ENCODE results near the gene METTL16. TPM values are rescaled to one million over a fixed set of nuclear protein-coding genes. Genes with fewer than 3 reads are reported as not detected.
"Not testable (repeated sequence)": the region's sequence is repeated elsewhere in the genome, so short reads cannot be mapped to it uniquely, and the experiment has no call there.

METTL16 gene
- total RNA-seq, 1 experiment from 2014 or later = 28.6 TPM

GRCh38 chr17:2508035-2508434, 3.7 kb downstream of the METTL16 start:
- H3K4me1 Mint-ChIP-seq (ENCODE audit: low read depth, unreplicated experiment) = peaks cover 13% of the 10 kb centered on the region
- no peak for TF ChIP-seq CTCF (IDR thresholded peaks at IDR 0.05; ENCODE audit: unreplicated experiment)
- no peak overlapping the region for H3K27ac Mint-ChIP-seq (ENCODE audit: unreplicated experiment)
- CTCF ChIA-PET = no interaction called here
- peaks cover 9% of the 10 kb centered on the region for H3K36me3 Mint-ChIP-seq (ENCODE audit: insufficient read depth, unreplicated experiment)
- intact Hi-C loops (cut with micrococcal nuclease; ENCODE audit: unreplicated experiment) = no loop called here
- H3K9me3 Mint-ChIP-seq (ENCODE audit: low read depth, unreplicated experiment) = no peaks in the 10 kb centered on the region
- no peak overlapping the region for H3K4me3 Mint-ChIP-seq (ENCODE audit: low read depth, unreplicated experiment)
- H3K27me3 Mint-ChIP-seq (ENCODE audit: unreplicated experiment) = no peaks in the 10 kb centered on the region
- no TSS peak for BruUV-seq (replicated peaks)
- no peak for DNase-seq

GRCh38 chr17:2507015-2507414, 4.7 kb downstream of the METTL16 start:
- H3K27me3 Mint-ChIP-seq (ENCODE audit: unreplicated experiment); intact Hi-C loops (cut with micrococcal nuclease; ENCODE audit: unreplicated experiment); H3K27ac Mint-ChIP-seq (ENCODE audit: unreplicated experiment); CTCF ChIA-PET; H3K4me3 Mint-ChIP-seq (ENCODE audit: low read depth, unreplicated experiment); H3K9me3 Mint-ChIP-seq (ENCODE audit: low read depth, unreplicated experiment); BruUV-seq (replicated peaks); H3K36me3 Mint-ChIP-seq (ENCODE audit: insufficient read depth, unreplicated experiment); DNase-seq: not testable (repeated sequence)
- H3K4me1 Mint-ChIP-seq (ENCODE audit: low read depth, unreplicated experiment) = peaks cover 13% of the 10 kb centered on the region

- no TSS peak for BruUV-seq (replicated peaks)
- Mint-ChIP-seq H3K4me1 (ENCODE audit: low read depth, unreplicated experiment) (peaks cover 13% of the 10 kb centered on the region), H3K9me3 (ENCODE audit: low read depth, unreplicated experiment) (no peaks in the 10 kb centered on the region), H3K27me3 (ENCODE audit: unreplicated experiment) (no peaks in the 10 kb centered on the region), H3K27ac (ENCODE audit: unreplicated experiment) (no peak overlapping the region), H3K36me3 (ENCODE audit: insufficient read depth, unreplicated experiment) (peaks cover 9% of the 10 kb centered on the region), H3K4me3 (ENCODE audit: low read depth, unreplicated experiment) (no peak overlapping the region)
- intact Hi-C loops (cut with micrococcal nuclease; ENCODE audit: unreplicated experiment) = no loop called here
- CTCF ChIA-PET = no interaction called here
- no peak for DNase-seq
- TF ChIP-seq CTCF (IDR thresholded peaks at IDR 0.05; ENCODE audit: unreplicated experiment) = no peak
These were observed 8.1 kb downstream of the METTL16 start for GRCh38 chr17:2503627-2504026.

GRCh38 chr17:2502871-2503580, 8.7 kb downstream of the METTL16 start:
- no peak for TF ChIP-seq CTCF (IDR thresholded peaks at IDR 0.05; ENCODE audit: unreplicated experiment)
- intact Hi-C loops (cut with micrococcal nuclease; ENCODE audit: unreplicated experiment) = no loop called here
- H3K4me3 Mint-ChIP-seq (ENCODE audit: low read depth, unreplicated experiment) = no peak overlapping the region
- no peak overlapping the region for H3K27ac Mint-ChIP-seq (ENCODE audit: unreplicated experiment)
- peaks cover 8% of the 10 kb centered on the region for H3K4me1 Mint-ChIP-seq (ENCODE audit: low read depth, unreplicated experiment)
- no peaks in the 10 kb centered on the region for H3K27me3 Mint-ChIP-seq (ENCODE audit: unreplicated experiment)
- DNase-seq = no peak
- H3K9me3 Mint-ChIP-seq (ENCODE audit: low read depth, unreplicated experiment) = no peaks in the 10 kb centered on the region
- CTCF ChIA-PET = no interaction called here
- BruUV-seq (replicated peaks) = no TSS peak
- H3K36me3 Mint-ChIP-seq (ENCODE audit: insufficient read depth, unreplicated experiment) = peaks cover 4% of the 10 kb centered on the region

- no peak overlapping the region for H3K27ac Mint-ChIP-seq (ENCODE audit: unreplicated experiment)
- H3K27me3 Mint-ChIP-seq (ENCODE audit: unreplicated experiment) = no peaks in the 10 kb centered on the region
- intact Hi-C loops (cut with micrococcal nuclease; ENCODE audit: unreplicated experiment) = no loop called here
- peaks cover 4% of the 10 kb centered on the region for H3K36me3 Mint-ChIP-seq (ENCODE audit: insufficient read depth, unreplicated experiment)
- no TSS peak for BruUV-seq (replicated peaks)
- peaks cover 7% of the 10 kb centered on the region for H3K4me1 Mint-ChIP-seq (ENCODE audit: low read depth, unreplicated experiment)
- no peaks in the 10 kb centered on the region for H3K9me3 Mint-ChIP-seq (ENCODE audit: low read depth, unreplicated experiment)
- no peak overlapping the region for H3K4me3 Mint-ChIP-seq (ENCODE audit: low read depth, unreplicated experiment)
- no peak for DNase-seq
- CTCF ChIA-PET = no interaction called here
- TF ChIP-seq CTCF (IDR thresholded peaks at IDR 0.05; ENCODE audit: unreplicated experiment) = no peak
These were observed 11.2 kb downstream of the METTL16 start for GRCh38 chr17:2500446-2500845.

- H3K27me3 Mint-ChIP-seq (ENCODE audit: unreplicated experiment); H3K4me3 Mint-ChIP-seq (ENCODE audit: low read depth, unreplicated experiment); H3K36me3 Mint-ChIP-seq (ENCODE audit: insufficient read depth, unreplicated experiment); BruUV-seq (replicated peaks); H3K9me3 Mint-ChIP-seq (ENCODE audit: low read depth, unreplicated experiment); H3K27ac Mint-ChIP-seq (ENCODE audit: unreplicated experiment); intact Hi-C loops (cut with micrococcal nuclease; ENCODE audit: unreplicated experiment); DNase-seq: not testable (repeated sequence)
- CTCF ChIA-PET = interaction anchor here (0.6 kb wide), 1 partner anchor 315 kb away, joined by 4 read pairs; no protein-coding TSS in a partner anchor
- H3K4me1 Mint-ChIP-seq (ENCODE audit: low read depth, unreplicated experiment) = peaks cover 18% of the 10 kb centered on the region
These were observed 22.4 kb downstream of the METTL16 start for GRCh38 chr17:2489286-2489685.
